PC-3 (cell line): Measurements from ENCODE around the gene TGFBR3L. TPM values are rescaled to one million over a fixed set of nuclear protein-coding genes. Genes with fewer than 3 reads are reported as not detected.
A peak's percentile ranks its signal among the peaks of the same experiment; 100 is the strongest.

Source experiments
- ATAC-seq: fragments of 200-7000 bp; cut with Tn5 transposase; 2 replicates; pipeline ENCODE4 v1.9.1; 2020; ENCODE audit warnings: mild to moderate bottlenecking, moderate library complexity
- BruUV-seq: library from RNA; stranded (reverse); fragments of 400-500 nt; replicated peaks from 2 replicates; lab custom pipeline; 2021; lab: Mats Ljungman, UMichigan
- CTCF ChIA-PET: fragments of 300-600 bp; sonication (Branson Sonifier 250); formaldehyde crosslinking; loops from one replicate; lab custom pipeline; 2022; ENCODE audit warnings: antibody characterized with exemption; lab: Charles Lee
- POLR2A ChIA-PET: fragments of 300-600 bp; sonication (Branson Sonifier 250); formaldehyde crosslinking; loops from one replicate; lab custom pipeline; 2022; ENCODE audit warnings: antibody characterized with exemption; ENCODE audit not compliant: unreplicated experiment; lab: Charles Lee
- DNase-seq: peaks from one replicate; pipeline ENCODE4 v3.0.0-alpha.2; 2015
- H2AFZ ChIP-seq: fragments of 300-600 bp; sonication (generic); 2 replicates; pipeline ENCODE4 v1.6.0; 2016; ENCODE audit warnings: antibody characterized with exemption, low read length
- H3F3A ChIP-seq: fragments of 300-600 bp; sonication (generic); one replicate; pipeline ENCODE4 v1.6.0; 2017; ENCODE audit warnings: antibody characterized with exemption, low read length, control low read depth, mild to moderate bottlenecking; ENCODE audit not compliant: unreplicated experiment
- H3K27ac ChIP-seq: fragments of 300-600 bp; sonication (generic); 2 replicates; pipeline ENCODE4 v1.5.1; 2016; ENCODE audit warnings: mild to moderate bottlenecking, low read length
- H3K27me3 ChIP-seq: fragments of 300-600 bp; sonication (generic); 2 replicates; pipeline ENCODE4 v1.6.1; 2016; ENCODE audit warnings: low read length, mixed read lengths
- H3K36me3 ChIP-seq: fragments of 300-600 bp; sonication (generic); 2 replicates; pipeline ENCODE4 v1.6.1; 2016; ENCODE audit warnings: low read depth, mixed run types, low read length, mixed read lengths
- H3K4me1 ChIP-seq: fragments of 300-600 bp; sonication (generic); 2 replicates; pipeline ENCODE4 v1.5.1; 2016; ENCODE audit warnings: low read length; ENCODE audit not compliant: insufficient read depth
- H3K4me2 ChIP-seq: fragments of 300-600 bp; sonication (generic); 2 replicates; pipeline ENCODE4 v1.6.0; 2016; ENCODE audit warnings: low read length
- H3K4me3 ChIP-seq: fragments of 300-600 bp; sonication (generic); 2 replicates; pipeline ENCODE4 v1.5.1; 2016; ENCODE audit warnings: mild to moderate bottlenecking, low read length, mixed read lengths
- H3K79me2 ChIP-seq: fragments of 300-600 bp; sonication (generic); 2 replicates; pipeline ENCODE4 v1.6.1; 2017; ENCODE audit warnings: low read length, mixed read lengths
- H3K9ac ChIP-seq: fragments of 300-600 bp; sonication (generic); 2 replicates; pipeline ENCODE4 v1.6.0; 2016; ENCODE audit warnings: mild to moderate bottlenecking, low read length
- H3K9me2 ChIP-seq: fragments of 300-600 bp; sonication (generic); replicated peaks from 2 replicates; pipeline ENCODE4 v1.6.1; 2016; ENCODE audit warnings: mixed run types, low read length, mixed read lengths
- H3K9me3 ChIP-seq: fragments of 300-600 bp; sonication (generic); 2 replicates; pipeline ENCODE4 v1.6.1; 2016; ENCODE audit warnings: low read length, mixed read lengths
- H4K20me1 ChIP-seq: fragments of 300-600 bp; sonication (generic); 2 replicates; pipeline ENCODE4 v1.6.1; 2016; ENCODE audit warnings: low read length, mixed read lengths
- CTCF ChIP-seq: fragments of 300-600 bp; sonication (generic); conservative IDR thresholded peaks from 2 replicates; pipeline ENCODE4 v1.5.1; 2017; ENCODE audit warnings: antibody characterized with exemption, low read depth, mild to moderate bottlenecking, low read length
- EZH2 ChIP-seq: fragments of 300-600 bp; sonication (generic); IDR thresholded peaks from one replicate; pipeline ENCODE4 v1.6.1; 2017; ENCODE audit warnings: antibody characterized with exemption, mild to moderate bottlenecking, low read length; ENCODE audit not compliant: unreplicated experiment
- EZH2phosphoT487 ChIP-seq: fragments of 300-600 bp; sonication (generic); IDR thresholded peaks from 2 replicates; pipeline ENCODE4 v1.6.1; 2018; ENCODE audit warnings: mild to moderate bottlenecking, antibody characterized with exemption, low read length, borderline replicate concordance
- intact Hi-C: fragments of 100-400 bp; cut with micrococcal nuclease; formaldehyde crosslinking; loops from 2 replicates; pipeline ENCODE4 v1.9.0; 2023
- total RNA-seq: library from RNA; depleted of rRNA; stranded (reverse); fragments of >200 nt; gene quantifications from 2 replicates; pipeline ENCODE4 v1.2.3, GENCODE V29; 2014

TGFBR3L gene
- total RNA-seq, 1 experiment from 2014 or later, result 10.5 TPM

- TF ChIP-seq EZH2 (no peak), EZH2phosphoT487 (no peak), CTCF (no peak)
- ChIA-PET POLR2A (no interaction called here), CTCF (no interaction called here)
- Histone ChIP-seq H3K9me3 (no peaks in the 10 kb centered on the region), H3K36me3 (peaks cover 19% of the 10 kb centered on the region), H3K4me1 (peaks cover 19% of the 10 kb centered on the region), H3K27me3 (no peaks in the 10 kb centered on the region), H3K4me3 (no peak overlapping the region), H2AFZ (no peak overlapping the region), H3K79me2 (peaks cover 28% of the 10 kb centered on the region), H3K9me2 (no peaks in the 10 kb centered on the region), H3K4me2 (no peak overlapping the region), H3K9ac (no peak overlapping the region), H3K27ac (no peak overlapping the region), H3F3A (no peaks in the 10 kb centered on the region), H4K20me1 (no peaks in the 10 kb centered on the region)
- no peak for ATAC-seq
- intact Hi-C loops, result no loop called here
- no peak for DNase-seq
- no TSS peak for BruUV-seq
These were observed 19.1 kb upstream of the TGFBR3L start for GRCh38 chr19:7895565-7895964.

- Histone ChIP-seq H3K4me1 (peaks cover 19% of the 10 kb centered on the region), H3K79me2 (peaks cover 14% of the 10 kb centered on the region), H3K9ac (no peak overlapping the region), H3K4me2 (no peak overlapping the region), H3K9me3 (no peaks in the 10 kb centered on the region), H3K27me3 (no peaks in the 10 kb centered on the region), H2AFZ (no peak overlapping the region), H3F3A (peaks cover 11% of the 10 kb centered on the region), H3K4me3 (no peak overlapping the region), H4K20me1 (no peaks in the 10 kb centered on the region), H3K9me2 (no peaks in the 10 kb centered on the region), H3K36me3 (peaks cover 19% of the 10 kb centered on the region), H3K27ac (no peak overlapping the region)
- no TSS peak for BruUV-seq
- CTCF ChIA-PET, result no interaction called here
- intact Hi-C loops, result no loop called here
- TF ChIP-seq CTCF (no peak), EZH2phosphoT487 (no peak), EZH2 (no peak)
- ATAC-seq (no peak), DNase-seq (no peak)
- POLR2A ChIA-PET, result interaction anchor here (0.6 kb wide), 1 partner anchor 422 kb away, joined by 7 read pairs; no protein-coding TSS in a partner anchor
These were observed 17.3 kb upstream of the TGFBR3L start for GRCh38 chr19:7897292-7897691.

- ChIA-PET POLR2A (interaction anchor here (0.5 kb wide), 1 partner anchor 18 kb away, joined by 3 read pairs; no protein-coding TSS in a partner anchor), CTCF (no interaction called here)
- no peak overlapping the region for H3K27ac ChIP-seq
- H3K4me1 ChIP-seq, result peaks cover 24% of the 10 kb centered on the region
- no peak overlapping the region for H2AFZ ChIP-seq
- H4K20me1 ChIP-seq, result no peaks in the 10 kb centered on the region
- BruUV-seq, result TSS peak; percentile 5
- intact Hi-C loops, result no loop called here
- H3K9me3 ChIP-seq, result no peaks in the 10 kb centered on the region
- H3K27me3 ChIP-seq, result no peaks in the 10 kb centered on the region
- no peaks in the 10 kb centered on the region for H3K9me2 ChIP-seq
- TF ChIP-seq EZH2 (no peak), CTCF (no peak), EZH2phosphoT487 (no peak)
- peaks cover 15% of the 10 kb centered on the region for H3K36me3 ChIP-seq
- no peak overlapping the region for H3K9ac ChIP-seq
- no peak overlapping the region for H3K4me2 ChIP-seq
- H3F3A ChIP-seq, result peaks cover 11% of the 10 kb centered on the region
- DNase-seq (no peak), ATAC-seq (no peak)
- no peak overlapping the region for H3K4me3 ChIP-seq
- peaks cover 11% of the 10 kb centered on the region for H3K79me2 ChIP-seq
These were observed 15.7 kb upstream of the TGFBR3L start for GRCh38 chr19:7898967-7899366.
